ENCODE measurements around the gene TRAF1.

TRAF1 gene

GRCh38 chr9:120866651-120867050, 59.9 kb downstream of the TRAF1 start:
- Histone ChIP-seq H3K36me3 (ENCODE audit: insufficient read depth, low read length) (peaks cover 89% of the 10 kb centered on the region; the same call in 1 of the 2 replicates), H3F3A (ENCODE audit: low read depth) (no peaks in the 10 kb centered on the region), H3K27me3 (ENCODE audit: insufficient read depth, low read length, poor library complexity, severe bottlenecking) (no peaks in the 10 kb centered on the region)

GRCh38 chr9:120865809-120866208, 60.8 kb downstream of the TRAF1 start:
- Histone ChIP-seq H2AFZ (ENCODE audit: low read length) (no peak overlapping the region), H3K27me3 (ENCODE audit: insufficient read depth, low read length, poor library complexity, severe bottlenecking) (no peaks in the 10 kb centered on the region), H3K9me3 (ENCODE audit: insufficient read depth, low read depth, low read length) (no peaks in the 10 kb centered on the region), H3F3A (ENCODE audit: low read depth) (no peaks in the 10 kb centered on the region), H3K4me1 (ENCODE audit: insufficient read depth, low read length, poor library complexity, severe bottlenecking) (peaks cover 14% of the 10 kb centered on the region), H3K4me3 (ENCODE audit: low read length, poor library complexity, severe bottlenecking) (no peak overlapping the region), H3K79me2 (ENCODE audit: insufficient read depth, low read length) (peaks cover 64% of the 10 kb centered on the region; the same call in 1 of the 2 replicates), H3K9me2 (replicated peaks; ENCODE audit: low read depth, low read length) (no peaks in the 10 kb centered on the region), H3K9ac (ENCODE audit: low read depth, low read length, poor library complexity, severe bottlenecking) (peak overlapping the region; percentile 39), H3K36me3 (ENCODE audit: insufficient read depth, low read length) (peaks cover 91% of the 10 kb centered on the region), H3K4me2 (ENCODE audit: low read depth, low read length, poor library complexity, severe bottlenecking) (no peak overlapping the region), H4K20me1 (ENCODE audit: insufficient read depth, low read length, poor library complexity, severe bottlenecking) (peaks cover 5% of the 10 kb centered on the region)
- TF ChIP-seq CTCF (conservative IDR thresholded peaks at IDR 0.05; ENCODE audit: low read length) (no peak), EZH2phosphoT487 (IDR thresholded peaks at IDR 0.05; ENCODE audit: borderline replicate concordance) (no peak)

More at GRCh38 chr9:120866651-120867050, 59.9 kb downstream of the TRAF1 start:
- H3K9ac ChIP-seq (ENCODE audit: low read depth, low read length, poor library complexity, severe bottlenecking), result no peak overlapping the region
- H2AFZ ChIP-seq (ENCODE audit: low read length), result no peak overlapping the region
- H3K9me3 ChIP-seq (ENCODE audit: insufficient read depth, low read depth, low read length), result no peaks in the 10 kb centered on the region
- no peaks in the 10 kb centered on the region for H3K9me2 ChIP-seq (replicated peaks; ENCODE audit: low read depth, low read length)
- H3K4me3 ChIP-seq (ENCODE audit: low read length, poor library complexity, severe bottlenecking), result no peak overlapping the region
- H4K20me1 ChIP-seq (ENCODE audit: insufficient read depth, low read length, poor library complexity, severe bottlenecking), result peaks cover 5% of the 10 kb centered on the region
- TF ChIP-seq CTCF (conservative IDR thresholded peaks at IDR 0.05; ENCODE audit: low read length) (no peak), EZH2phosphoT487 (IDR thresholded peaks at IDR 0.05; ENCODE audit: borderline replicate concordance) (no peak)
- no peak overlapping the region for H3K4me2 ChIP-seq (ENCODE audit: low read depth, low read length, poor library complexity, severe bottlenecking)
- H3K79me2 ChIP-seq (ENCODE audit: insufficient read depth, low read length), result peaks cover 73% of the 10 kb centered on the region; the same call in 1 of the 2 replicates
- peaks cover 21% of the 10 kb centered on the region for H3K4me1 ChIP-seq (ENCODE audit: insufficient read depth, low read length, poor library complexity, severe bottlenecking)

- Histone ChIP-seq H3K9me2 (replicated peaks; ENCODE audit: low read depth, low read length) (no peaks in the 10 kb centered on the region), H4K20me1 (ENCODE audit: insufficient read depth, low read length, poor library complexity, severe bottlenecking) (peaks cover 5% of the 10 kb centered on the region), H3K4me3 (ENCODE audit: low read length, poor library complexity, severe bottlenecking) (no peak overlapping the region), H3F3A (ENCODE audit: low read depth) (no peaks in the 10 kb centered on the region), H3K27me3 (ENCODE audit: insufficient read depth, low read length, poor library complexity, severe bottlenecking) (no peaks in the 10 kb centered on the region), H3K36me3 (ENCODE audit: insufficient read depth, low read length) (peaks cover 93% of the 10 kb centered on the region), H3K4me2 (ENCODE audit: low read depth, low read length, poor library complexity, severe bottlenecking) (no peak overlapping the region), H3K79me2 (ENCODE audit: insufficient read depth, low read length) (peaks cover 60% of the 10 kb centered on the region; the same call in 1 of the 2 replicates), H3K4me1 (ENCODE audit: insufficient read depth, low read length, poor library complexity, severe bottlenecking) (peaks cover 8% of the 10 kb centered on the region), H3K9me3 (ENCODE audit: insufficient read depth, low read depth, low read length) (no peaks in the 10 kb centered on the region), H3K9ac (ENCODE audit: low read depth, low read length, poor library complexity, severe bottlenecking) (peak overlapping the region; percentile 39), H2AFZ (ENCODE audit: low read length) (no peak overlapping the region)
- TF ChIP-seq EZH2phosphoT487 (IDR thresholded peaks at IDR 0.05; ENCODE audit: borderline replicate concordance), result no peak
- TF ChIP-seq CTCF (conservative IDR thresholded peaks at IDR 0.05; ENCODE audit: low read length), result no peak
Observed at GRCh38 chr9:120865176-120865575, 61.4 kb downstream of the TRAF1 start.
